NCI-H1105 treated with DMSO at 0.1 percent for 48 hours (cell line): ENCODE measurements around the gene RNF121.

Source experiments
- DNase-seq: peaks from one replicate; lab custom pipeline; 2025; lab: John Stamatoyannopoulos, UW

The RNF121 gene

DNA sequence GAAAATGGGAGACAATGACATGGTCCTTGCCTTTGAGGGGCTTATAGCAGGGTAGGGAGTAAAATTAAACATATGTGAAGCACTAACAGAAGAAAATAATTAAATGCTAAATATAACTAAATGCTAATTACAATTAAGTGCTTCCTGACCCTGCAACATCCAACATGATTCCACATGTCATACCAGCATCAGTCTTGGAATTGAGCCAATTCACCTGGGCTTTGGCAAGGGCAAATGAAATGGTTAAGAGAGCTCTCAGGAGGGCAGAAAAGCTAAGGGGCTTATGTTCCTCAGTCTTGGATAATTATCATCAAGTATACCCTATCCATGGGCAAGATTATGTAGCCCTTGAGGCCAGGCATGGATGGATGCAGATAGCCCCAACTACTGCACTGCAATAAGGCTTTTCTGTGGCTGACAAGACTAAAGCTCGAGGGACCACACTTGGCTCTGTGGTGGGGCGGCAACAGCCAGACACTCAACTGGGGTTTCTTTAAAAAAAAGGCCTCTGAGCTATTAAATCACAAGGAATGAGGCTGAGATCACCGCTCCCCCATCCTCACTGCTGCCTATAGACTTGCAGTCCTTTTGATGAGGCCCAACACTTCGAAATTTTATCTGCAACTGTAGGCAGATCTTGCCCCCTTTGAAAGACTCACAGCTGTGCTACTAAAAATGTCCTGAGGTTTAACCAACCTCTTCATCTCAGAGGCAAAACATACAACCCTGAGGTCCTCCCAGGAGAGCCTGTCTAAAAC lies 108.9 kb downstream of the RNF121 start:
- DNase-seq, result peak; percentile 97

DNA sequence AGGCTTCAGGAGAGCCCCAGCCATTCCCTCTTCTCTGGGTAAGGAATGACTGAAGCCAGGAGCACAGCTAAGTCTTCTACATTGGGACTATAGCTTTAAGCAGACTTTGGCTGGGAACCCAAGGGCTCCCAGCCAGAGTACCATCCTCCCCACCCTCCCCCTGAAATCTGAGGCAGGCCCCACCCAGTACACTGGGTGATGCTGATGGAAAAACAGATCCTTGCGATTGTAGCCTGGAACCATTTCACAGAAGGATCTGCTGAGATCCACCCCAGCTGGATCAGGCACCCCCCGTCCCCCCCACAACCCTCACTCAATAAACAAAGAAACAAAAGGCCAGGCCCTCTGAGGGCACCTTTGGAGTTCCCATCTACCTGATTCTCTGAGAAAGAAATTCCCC lies 109.6 kb downstream of the RNF121 start:
- DNase-seq, result peak; percentile 57

DNA sequence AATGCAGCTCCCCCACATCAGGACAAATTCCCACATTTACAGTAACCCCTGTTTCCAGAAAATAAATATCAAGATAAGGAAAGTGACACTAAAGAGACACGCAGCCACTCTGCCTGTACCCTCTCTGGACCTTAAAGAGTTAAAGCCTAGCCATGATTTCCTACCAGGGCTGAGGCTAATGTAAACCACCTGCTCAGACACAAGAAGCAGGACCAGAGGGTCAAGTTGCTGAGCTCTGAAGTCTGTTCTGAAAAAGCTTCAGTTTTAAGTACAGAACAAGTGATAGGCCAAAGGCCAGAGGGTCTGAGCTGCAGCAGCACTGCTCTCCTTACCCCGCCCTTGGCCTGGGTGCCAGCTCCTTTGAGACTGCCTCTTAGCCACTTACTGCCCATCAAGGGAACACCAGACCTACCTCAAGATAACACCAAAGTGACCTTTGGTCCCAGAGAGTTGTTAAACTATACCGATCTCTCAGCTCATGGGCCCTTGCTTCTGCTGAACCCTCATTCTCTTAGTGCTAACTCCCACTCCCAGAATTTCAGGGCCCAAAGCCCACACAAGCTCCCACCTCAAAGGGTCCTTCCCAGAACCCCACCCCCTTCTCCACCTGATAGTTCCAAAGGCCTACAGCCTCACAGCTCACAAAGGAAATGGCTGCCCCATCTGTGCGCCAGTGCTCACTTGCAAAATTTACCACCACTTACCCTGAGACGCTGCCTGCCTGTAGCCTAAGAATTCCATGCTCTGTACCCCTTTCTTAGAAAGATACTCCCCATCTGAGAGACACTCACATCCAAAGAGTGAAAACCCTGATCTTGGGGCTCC lies 110.4 kb downstream of the RNF121 start:
- no peak for DNase-seq

DNA sequence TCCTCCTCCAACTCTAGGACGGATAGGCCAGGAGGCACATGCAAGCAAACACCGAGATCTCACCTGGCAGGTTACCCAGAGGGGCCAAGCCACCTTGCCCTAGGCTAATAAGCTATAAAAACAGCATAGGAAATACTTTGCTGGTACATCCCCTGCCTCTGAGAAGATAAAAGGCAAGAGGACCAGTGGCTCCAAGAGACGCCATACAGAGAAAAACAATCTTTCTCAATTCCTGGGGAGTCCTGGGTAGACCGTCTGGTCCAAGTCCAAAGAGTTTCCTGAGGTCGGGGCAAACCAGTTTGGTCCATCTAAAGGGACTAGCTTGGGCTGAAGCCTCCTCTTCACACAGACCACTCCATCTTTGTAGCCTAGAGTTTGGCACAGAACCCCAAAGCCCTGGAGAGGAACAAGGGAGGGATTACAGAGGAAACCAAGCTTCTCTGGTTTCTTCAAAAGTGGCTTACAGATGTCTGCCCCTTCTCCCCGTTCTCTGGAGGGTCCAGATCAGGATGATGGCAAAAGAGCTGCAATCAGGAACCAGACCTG lies 111.1 kb downstream of the RNF121 start:
- peak; percentile 9 for DNase-seq

DNA sequence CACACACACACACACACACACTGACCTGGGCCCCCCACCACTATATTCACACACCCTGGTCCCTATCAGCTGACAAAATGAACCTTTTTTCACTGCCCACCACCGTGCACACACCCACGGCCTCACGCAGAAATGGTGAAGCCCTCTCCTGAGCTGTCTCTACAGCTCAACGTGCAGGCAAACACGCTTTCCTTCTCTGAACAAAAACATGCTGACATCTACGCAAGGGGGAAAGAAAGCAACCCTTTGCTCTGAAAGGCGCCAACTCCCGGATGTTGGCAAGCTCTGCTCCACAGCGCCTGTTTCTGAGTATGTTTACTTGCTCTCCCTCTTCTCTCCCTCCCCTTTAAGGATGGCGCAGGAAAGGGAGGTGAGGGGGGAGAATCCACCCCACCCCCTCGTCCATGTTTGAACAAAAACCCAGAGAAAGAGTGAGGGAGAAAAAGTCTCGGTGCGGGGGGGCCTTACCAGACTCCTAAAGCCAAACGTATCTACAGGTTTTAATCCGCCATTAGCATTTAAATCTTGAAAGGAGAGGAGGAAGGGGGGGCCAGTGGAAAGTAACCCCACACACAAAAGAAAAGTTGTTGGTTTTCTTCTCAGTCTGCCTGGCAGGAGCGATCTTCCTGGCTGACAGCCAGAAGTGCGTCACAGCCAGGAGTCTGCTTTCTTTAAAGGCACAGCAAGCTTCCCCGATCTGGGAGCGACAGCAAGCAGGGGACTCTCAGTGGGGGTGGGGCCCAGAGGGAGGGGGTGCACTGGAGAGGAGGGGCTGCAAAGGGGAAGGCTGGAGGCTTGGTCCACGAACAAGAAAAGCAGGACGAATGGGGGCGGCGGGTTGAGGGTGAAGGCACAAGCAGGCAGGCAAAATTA lies 111.9 kb downstream of the RNF121 start:
- peak; percentile 96 for DNase-seq

DNA sequence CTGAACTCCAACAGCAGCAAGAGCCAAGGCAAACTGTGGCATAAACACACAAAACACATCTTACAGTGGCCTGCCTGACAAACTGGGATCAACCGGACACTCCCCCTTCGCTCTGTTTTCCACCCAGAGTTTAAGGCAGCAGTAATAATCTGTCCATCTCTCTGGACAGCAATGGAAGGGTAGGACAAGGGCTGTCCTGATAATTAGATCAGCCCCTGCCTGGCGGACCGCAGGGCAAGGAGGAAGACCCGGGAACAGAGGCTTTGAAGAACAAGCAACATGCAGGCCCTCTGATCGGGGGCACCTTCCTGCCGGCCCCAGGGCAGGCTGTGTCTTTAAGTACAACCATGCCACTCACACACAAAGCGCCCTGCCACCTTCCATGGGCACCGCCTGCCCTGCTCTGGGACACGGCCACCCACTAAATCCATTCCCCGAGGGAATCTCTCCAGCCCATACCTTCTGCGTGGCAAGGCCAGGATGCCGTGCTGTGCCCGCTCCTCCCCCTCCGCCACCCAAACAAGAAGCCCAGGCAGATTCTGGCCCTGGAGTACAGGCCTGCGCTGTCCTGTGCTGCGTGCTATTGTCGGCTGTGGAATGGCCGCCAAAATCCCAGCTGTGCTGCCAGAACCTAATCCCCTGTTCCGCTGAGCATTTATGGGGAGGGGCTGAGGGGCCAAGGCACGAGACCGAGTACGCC lies 112.7 kb downstream of the RNF121 start:
- DNase-seq, result peak; percentile 82

DNA sequence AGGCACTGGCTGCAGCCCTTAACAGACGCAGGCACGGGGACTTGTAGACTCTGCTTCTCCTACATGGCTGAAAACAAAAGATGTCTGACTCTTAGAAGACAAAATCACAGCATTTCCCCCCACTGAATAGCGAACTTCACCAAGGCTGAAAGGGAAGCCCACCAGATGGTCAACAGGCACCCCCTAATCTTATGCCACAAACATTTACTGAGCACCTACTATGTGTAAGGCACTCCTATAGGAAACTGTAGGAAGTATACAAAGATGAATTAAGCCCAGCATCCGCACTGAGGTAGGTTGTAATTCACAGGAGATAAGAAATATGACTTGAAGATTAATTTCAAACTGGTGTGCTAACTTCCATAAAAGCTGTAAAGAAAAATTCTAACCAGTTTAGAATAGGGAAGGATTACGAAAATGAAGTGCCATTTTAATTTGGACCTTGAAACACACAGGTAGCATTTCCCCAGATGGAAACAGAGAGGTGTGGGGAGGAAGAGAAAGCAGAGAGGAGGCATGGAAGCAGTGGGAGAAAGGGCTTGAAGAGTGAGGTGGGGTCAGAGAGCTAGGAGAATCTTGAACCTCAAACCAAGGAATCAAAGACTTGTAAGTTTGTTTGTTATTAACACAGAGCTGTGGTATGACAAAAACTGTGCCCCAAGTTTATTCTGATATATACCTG lies 113.4 kb downstream of the RNF121 start:
- no peak for DNase-seq

DNA sequence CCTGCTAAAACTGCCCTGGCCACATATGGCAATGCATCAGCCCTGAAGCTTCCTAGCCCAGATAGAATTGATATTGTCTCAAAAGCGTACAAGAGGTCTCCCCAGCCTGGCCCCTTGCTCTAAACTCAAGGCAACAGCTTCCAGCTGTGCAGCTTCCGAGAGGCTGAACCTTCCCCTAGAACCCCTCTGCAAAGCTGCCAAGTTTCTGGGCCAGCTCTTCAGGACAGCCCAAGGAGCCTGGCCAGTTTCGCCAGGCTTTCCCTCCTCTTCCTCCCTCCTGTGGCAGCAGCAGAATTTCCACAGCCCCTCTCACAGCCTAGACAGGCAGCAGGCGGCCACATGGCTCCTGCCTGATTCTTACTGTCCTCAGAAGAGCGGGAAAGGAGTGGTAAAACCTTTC lies 117.0 kb downstream of the RNF121 start:
- no peak for DNase-seq
